HG02588 (cell line): ENCODE results near the gene DDX4.

ENCODE experiments used
- ATAC-seq: cut with Tn5 transposase; IDR thresholded peaks from one replicate; pipeline ENCODE4 v1.9.1; 2021; ENCODE audit warnings: mild to moderate bottlenecking, moderate library complexity; ENCODE audit not compliant: unreplicated experiment

DDX4 gene

DNA sequence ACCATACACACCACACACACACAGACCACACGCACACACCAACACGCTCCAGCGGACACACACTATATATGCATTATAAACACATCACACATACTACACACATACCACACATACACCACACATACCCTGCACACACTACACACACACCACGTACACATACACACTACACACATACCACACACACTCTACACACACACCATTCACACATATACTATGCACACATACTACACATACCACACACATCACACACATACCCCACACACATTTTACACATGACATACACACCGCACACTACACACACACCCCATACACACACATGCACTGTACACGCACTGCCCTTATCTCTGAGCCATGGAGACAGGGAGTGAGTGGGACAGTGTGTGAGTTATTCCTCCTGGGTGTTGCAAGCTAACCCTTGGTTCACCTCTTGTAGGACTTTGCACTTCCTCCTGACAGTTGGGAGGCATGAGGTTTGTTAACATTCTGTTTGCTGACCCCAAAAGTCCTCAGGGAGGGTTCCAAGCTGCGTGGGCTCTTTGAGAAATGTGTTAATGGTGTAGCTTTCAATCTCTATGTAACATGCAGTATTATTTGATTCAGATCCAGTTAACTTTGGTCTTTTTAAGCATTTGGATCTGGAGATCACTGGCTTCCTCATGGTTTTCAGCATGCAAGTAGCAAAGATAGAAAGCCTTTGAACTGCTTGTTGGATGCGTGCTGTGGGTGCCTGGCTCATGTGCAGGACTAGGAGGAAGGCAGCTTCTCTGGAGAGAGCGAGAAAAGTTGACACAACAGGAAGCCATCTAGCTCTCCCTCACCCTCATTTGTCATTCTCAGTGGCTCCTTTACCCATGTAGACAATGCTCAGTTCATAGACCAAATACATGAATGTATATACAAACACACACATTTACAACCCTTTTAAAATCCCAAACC is 127.0 kb downstream of the DDX4 start:
- no peak for ATAC-seq

GRCh38 chr5:55865831-55866230 is 128.0 kb downstream of the DDX4 start:
- ATAC-seq, result no peak

DNA sequence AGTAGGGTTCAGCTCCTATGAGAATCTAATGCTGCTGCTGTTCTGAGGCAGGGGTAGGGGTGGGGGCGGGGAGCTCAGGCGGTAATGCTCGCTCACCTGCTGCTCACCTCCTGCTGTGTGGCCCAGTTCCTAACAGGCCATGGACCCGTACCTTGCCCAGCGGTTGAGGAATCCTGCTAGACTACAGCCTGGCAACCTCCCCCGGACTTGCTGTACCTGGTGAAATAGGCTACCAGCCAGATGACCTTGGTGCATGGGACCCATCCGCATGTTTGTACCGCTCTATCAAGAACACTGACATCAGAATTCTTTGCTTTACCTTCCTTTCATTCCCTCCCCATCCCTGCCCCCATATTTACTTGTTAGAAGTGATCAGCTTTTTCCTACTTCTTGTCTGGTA is 128.6 kb downstream of the DDX4 start:
- ATAC-seq, result no peak
